ENCODE measurements around the gene ACTR3C. TPM values are rescaled to one million over a fixed set of nuclear protein-coding genes. Genes with fewer than 3 reads are reported as not detected.
"Not testable (repeated sequence)": the region's sequence is repeated elsewhere in the genome, so short reads cannot be mapped to it uniquely, and the experiment has no call there.

Gene ACTR3C
- total and polyA plus RNA-seq, 2 donors (not counting 1 experiment from before 2014, with no cell fraction given), result 4.0 to 20.7 TPM

- H3K4me3 ChIP-seq (ENCODE audit: control extremely low read depth in 1 of 5, extremely low read depth in 1 of 5, insufficient read depth in 1 of 5, low read depth in 2 of 5, low read length in 4 of 5); H3K27me3 ChIP-seq (replicated peaks in 1 of 4; ENCODE audit: control extremely low read depth in 1 of 4, control insufficient read depth in 3 of 4, insufficient read depth in 4 of 4, low read length in 3 of 4); H3K4me1 ChIP-seq (ENCODE audit: control insufficient read depth in 2 of 2, insufficient read depth in 2 of 2, low read length in 2 of 2); DNase-seq; H3K27me3 Mint-ChIP-seq; H2AFZ ChIP-seq (ENCODE audit: insufficient read depth, low read depth, low read length, poor library complexity, severe bottlenecking); H3K9ac ChIP-seq (ENCODE audit: low read length); intact Hi-C loops (cut with micrococcal nuclease); H3K4me3 Mint-ChIP-seq; H3K79me2 ChIP-seq (ENCODE audit: control insufficient read depth, insufficient read depth, low read length); H3K36me3 ChIP-seq (replicated peaks in 1 of 2; ENCODE audit: control extremely low read depth in 1 of 2, control insufficient read depth in 1 of 2, extremely low read depth in 1 of 2, insufficient read depth in 2 of 2, low read length in 1 of 2); H3K4me2 ChIP-seq (replicated peaks; ENCODE audit: low read depth, low read length, poor library complexity, severe bottlenecking); POLR2A ChIA-PET; H3K27ac ChIP-seq (ENCODE audit: low read length in 2 of 2); H3K27ac Mint-ChIP-seq; H3K4me1 Mint-ChIP-seq; H3K9me3 Mint-ChIP-seq (ENCODE audit: insufficient read depth); ATAC-seq (ENCODE audit: low read depth); H3K9me3 ChIP-seq (ENCODE audit: control extremely low read depth in 1 of 3, control insufficient read depth in 2 of 3, insufficient read depth in 1 of 3, low read length in 2 of 3); CTCF ChIA-PET; H4K20me1 ChIP-seq (ENCODE audit: control insufficient read depth, insufficient read depth, low read length, poor library complexity, severe bottlenecking): not testable (repeated sequence)
- 94% methylated on average over 4 of the region's 11 CpGs for WGBS (ENCODE audit: insufficient coverage)
Measured at GRCh38 chr7:150305259-150305902, 18.0 kb downstream of the ACTR3C start.

- H3K4me1 Mint-ChIP-seq; H3K9ac ChIP-seq (ENCODE audit: low read length); CTCF ChIA-PET; H3K27me3 ChIP-seq (replicated peaks in 1 of 4; ENCODE audit: control extremely low read depth in 1 of 4, control insufficient read depth in 3 of 4, insufficient read depth in 4 of 4, low read length in 3 of 4); DNase-seq; H2AFZ ChIP-seq (ENCODE audit: insufficient read depth, low read depth, low read length, poor library complexity, severe bottlenecking); ATAC-seq (ENCODE audit: low read depth); H3K79me2 ChIP-seq (ENCODE audit: control insufficient read depth, insufficient read depth, low read length); H3K4me1 ChIP-seq (ENCODE audit: control insufficient read depth in 2 of 2, insufficient read depth in 2 of 2, low read length in 2 of 2); H3K27me3 Mint-ChIP-seq; H3K9me3 Mint-ChIP-seq (ENCODE audit: insufficient read depth); H3K4me3 Mint-ChIP-seq; H3K4me2 ChIP-seq (replicated peaks; ENCODE audit: low read depth, low read length, poor library complexity, severe bottlenecking); H4K20me1 ChIP-seq (ENCODE audit: control insufficient read depth, insufficient read depth, low read length, poor library complexity, severe bottlenecking); H3K9me3 ChIP-seq (ENCODE audit: control extremely low read depth in 1 of 3, control insufficient read depth in 2 of 3, insufficient read depth in 1 of 3, low read length in 2 of 3); H3K36me3 ChIP-seq (replicated peaks in 1 of 2; ENCODE audit: control extremely low read depth in 1 of 2, control insufficient read depth in 1 of 2, extremely low read depth in 1 of 2, insufficient read depth in 2 of 2, low read length in 1 of 2); H3K27ac ChIP-seq (ENCODE audit: low read length in 2 of 2); intact Hi-C loops (cut with micrococcal nuclease); H3K27ac Mint-ChIP-seq; POLR2A ChIA-PET; H3K4me3 ChIP-seq (ENCODE audit: control extremely low read depth in 1 of 5, extremely low read depth in 1 of 5, insufficient read depth in 1 of 5, low read depth in 2 of 5, low read length in 4 of 5): not testable (repeated sequence)
- WGBS (ENCODE audit: insufficient coverage), result no CpG with 5 or more reads among the region's 8 CpGs
Measured at GRCh38 chr7:150304499-150305258, 18.7 kb downstream of the ACTR3C start.

- DNase-seq; POLR2A ChIA-PET; H3K4me2 ChIP-seq (replicated peaks; ENCODE audit: low read depth, low read length, poor library complexity, severe bottlenecking); H3K36me3 ChIP-seq (replicated peaks in 1 of 2; ENCODE audit: control extremely low read depth in 1 of 2, control insufficient read depth in 1 of 2, extremely low read depth in 1 of 2, insufficient read depth in 2 of 2, low read length in 1 of 2); CTCF ChIA-PET; H4K20me1 ChIP-seq (ENCODE audit: control insufficient read depth, insufficient read depth, low read length, poor library complexity, severe bottlenecking); H3K79me2 ChIP-seq (ENCODE audit: control insufficient read depth, insufficient read depth, low read length); H3K9ac ChIP-seq (ENCODE audit: low read length); H3K4me1 ChIP-seq (ENCODE audit: control insufficient read depth in 2 of 2, insufficient read depth in 2 of 2, low read length in 2 of 2); H3K27me3 Mint-ChIP-seq; H2AFZ ChIP-seq (ENCODE audit: insufficient read depth, low read depth, low read length, poor library complexity, severe bottlenecking); H3K27ac Mint-ChIP-seq; ATAC-seq (ENCODE audit: low read depth); intact Hi-C loops (cut with micrococcal nuclease); H3K27me3 ChIP-seq (replicated peaks in 1 of 4; ENCODE audit: control extremely low read depth in 1 of 4, control insufficient read depth in 3 of 4, insufficient read depth in 4 of 4, low read length in 3 of 4); H3K4me3 ChIP-seq (ENCODE audit: control extremely low read depth in 1 of 5, extremely low read depth in 1 of 5, insufficient read depth in 1 of 5, low read depth in 2 of 5, low read length in 4 of 5); H3K9me3 Mint-ChIP-seq (ENCODE audit: insufficient read depth); H3K27ac ChIP-seq (ENCODE audit: low read length in 2 of 2); H3K4me1 Mint-ChIP-seq; H3K4me3 Mint-ChIP-seq; H3K9me3 ChIP-seq (ENCODE audit: control extremely low read depth in 1 of 3, control insufficient read depth in 2 of 3, insufficient read depth in 1 of 3, low read length in 2 of 3): not testable (repeated sequence)
- no CpG with 5 or more reads among the region's 1 CpG for WGBS (ENCODE audit: insufficient coverage)
Measured at GRCh38 chr7:150302908-150303310, 20.4 kb downstream of the ACTR3C start.

GRCh38 chr7:150297978-150298377, 25.4 kb downstream of the ACTR3C start:
- H3K79me2 ChIP-seq (ENCODE audit: control insufficient read depth, insufficient read depth, low read length); DNase-seq; H3K9me3 ChIP-seq (ENCODE audit: control extremely low read depth in 1 of 3, control insufficient read depth in 2 of 3, insufficient read depth in 1 of 3, low read length in 2 of 3); H4K20me1 ChIP-seq (ENCODE audit: control insufficient read depth, insufficient read depth, low read length, poor library complexity, severe bottlenecking); H3K27ac ChIP-seq (ENCODE audit: low read length in 2 of 2); H3K4me2 ChIP-seq (replicated peaks; ENCODE audit: low read depth, low read length, poor library complexity, severe bottlenecking); H3K4me3 ChIP-seq (ENCODE audit: control extremely low read depth in 1 of 5, extremely low read depth in 1 of 5, insufficient read depth in 1 of 5, low read depth in 2 of 5, low read length in 4 of 5); H3K27me3 Mint-ChIP-seq; H2AFZ ChIP-seq (ENCODE audit: insufficient read depth, low read depth, low read length, poor library complexity, severe bottlenecking); intact Hi-C loops (cut with micrococcal nuclease); H3K9ac ChIP-seq (ENCODE audit: low read length); H3K27me3 ChIP-seq (replicated peaks in 1 of 4; ENCODE audit: control extremely low read depth in 1 of 4, control insufficient read depth in 3 of 4, insufficient read depth in 4 of 4, low read length in 3 of 4); H3K9me3 Mint-ChIP-seq (ENCODE audit: insufficient read depth); CTCF ChIA-PET; H3K4me1 ChIP-seq (ENCODE audit: control insufficient read depth in 2 of 2, insufficient read depth in 2 of 2, low read length in 2 of 2); ATAC-seq (ENCODE audit: low read depth); H3K4me1 Mint-ChIP-seq; H3K36me3 ChIP-seq (replicated peaks in 1 of 2; ENCODE audit: control extremely low read depth in 1 of 2, control insufficient read depth in 1 of 2, extremely low read depth in 1 of 2, insufficient read depth in 2 of 2, low read length in 1 of 2); POLR2A ChIA-PET; H3K27ac Mint-ChIP-seq; H3K4me3 Mint-ChIP-seq: not testable (repeated sequence)
